Measurements from ENCODE around the gene TRIM66.

Gene TRIM66

GRCh38 chr11:8652140-8652539 is 30.3 kb downstream of the TRIM66 start:
- no peak for DNase-seq

- no peak for DNase-seq
Observed at GRCh38 chr11:8650401-8650990, 32.0 kb downstream of the TRIM66 start.

GRCh38 chr11:8649361-8649760 is 33.1 kb downstream of the TRIM66 start:
- DNase-seq: no peak

- DNase-seq: no peak
Observed at GRCh38 chr11:8646873-8647272, 35.6 kb downstream of the TRIM66 start.

GRCh38 chr11:8642196-8642841 is 40.1 kb downstream of the TRIM66 start:
- DNase-seq: no peak

GRCh38 chr11:8641332-8641731 is 41.1 kb downstream of the TRIM66 start:
- DNase-seq: no peak

GRCh38 chr11:8640267-8640906 is 42.1 kb downstream of the TRIM66 start:
- DNase-seq: no peak

GRCh38 chr11:8639655-8640054 is 42.8 kb downstream of the TRIM66 start:
- DNase-seq: no peak

- no peak for DNase-seq
Observed at GRCh38 chr11:8638300-8638699, 44.2 kb downstream of the TRIM66 start.

GRCh38 chr11:8636127-8636526 is 46.3 kb downstream of the TRIM66 start:
- DNase-seq: no peak

GRCh38 chr11:8634498-8634897 is 48.0 kb downstream of the TRIM66 start:
- no peak for DNase-seq

GRCh38 chr11:8631395-8632118 is 50.9 kb downstream of the TRIM66 start:
- DNase-seq: no peak

GRCh38 chr11:8624698-8625097 is 57.8 kb downstream of the TRIM66 start:
- no peak for DNase-seq

- no peak for DNase-seq
Observed at GRCh38 chr11:8621147-8621546, 61.3 kb downstream of the TRIM66 start.

- DNase-seq: no peak
Observed at GRCh38 chr11:8617063-8617462, 65.4 kb downstream of the TRIM66 start.

- DNase-seq: no peak
Observed at GRCh38 chr11:8615291-8616032, 67.0 kb downstream of the TRIM66 start.

- DNase-seq: no peak
Observed at GRCh38 chr11:8614497-8614896, 68.0 kb downstream of the TRIM66 start.

GRCh38 chr11:8613036-8613435 is 69.4 kb downstream of the TRIM66 start:
- DNase-seq: no peak

- DNase-seq: no peak
Observed at GRCh38 chr11:8612522-8612921, 69.9 kb downstream of the TRIM66 start.

- no peak for DNase-seq
Observed at GRCh38 chr11:8610532-8611116, 71.8 kb downstream of the TRIM66 start.

GRCh38 chr11:8608652-8609051 is 73.8 kb downstream of the TRIM66 start:
- DNase-seq: no peak

- no peak for DNase-seq
Observed at GRCh38 chr11:8605971-8606563, 76.4 kb downstream of the TRIM66 start.
